Activated CD4-positive, alpha-beta memory T cell treated with anti-CD3 and anti-CD28 coated beads, Interleukin-2, amount 10 ng/mL, durations not matched to agents 7 days and 5 days (primary cell): ENCODE measurements around the gene BLOC1S6. TPM values are rescaled to one million over a fixed set of nuclear protein-coding genes. Genes with fewer than 3 reads are reported as not detected.

Experiments used
- total RNA-seq, 2 experiments: library from RNA; stranded (reverse); gene quantifications; one replicate each; pipeline ENCODE4 v1.2.3, GENCODE V29; 2021

The BLOC1S6 gene
- total RNA-seq, 2 experiments from 2014 or later: 39.3 to 43.1 TPM

Other genes with a start within 250 kb of the BLOC1S6 start
- 1 to 10 TPM; 1.9 to 2.2 TPM for gene GATM, start 208.8 kb upstream of the BLOC1S6 start, total RNA-seq
- gene SLC30A4, start 64.6 kb upstream of the BLOC1S6 start, total RNA-seq: 1 to 10 TPM; 3.2 to 3.3 TPM
- gene SQOR, start 47.6 kb downstream of the BLOC1S6 start, total RNA-seq: 100 to 1,000 TPM; 139 to 142 TPM